Colonic mucosa (tissue), 4 donors: ENCODE results near the gene SIGLEC12. TPM values are rescaled to one million over a fixed set of nuclear protein-coding genes. Genes with fewer than 3 reads are reported as not detected.

ENCODE experiments used
- DNase-seq: peaks from one replicate; pipeline ENCODE4 v3.0.0-alpha.2; 2020
- H3K27ac ChIP-seq: fragments of 200-600 bp; one replicate; pipeline ENCODE4 v1.8.0; 2021
- H3K27me3 ChIP-seq: fragments of 200-600 bp; one replicate; pipeline ENCODE4 v1.8.0; 2021
- H3K36me3 ChIP-seq: fragments of 200-600 bp; one replicate; pipeline ENCODE4 v1.8.0; 2021
- H3K4me1 ChIP-seq: fragments of 200-600 bp; one replicate; pipeline ENCODE4 v1.8.0; 2021; ENCODE audit warnings: mild to moderate bottlenecking
- H3K4me3 ChIP-seq: fragments of 200-600 bp; one replicate; pipeline ENCODE4 v1.8.0; 2021
- H3K9ac ChIP-seq, 2 donors: one replicate each; pipeline ENCODE4 v1.7.0; 2013; ENCODE audit warnings: control low read depth in 2 of 2, low read depth in 2 of 2, low read length in 2 of 2
- H3K9me3 ChIP-seq: fragments of 200-600 bp; one replicate; pipeline ENCODE4 v1.8.0; 2021
- CTCF ChIP-seq: fragments of 200-600 bp; IDR thresholded peaks from one replicate; pipeline ENCODE4 v1.8.0; 2022; ENCODE audit warnings: antibody characterized with exemption, mild to moderate bottlenecking
- intact Hi-C: fragments of 100-400 bp; cut with DNase I; formaldehyde crosslinking; loops from one replicate; pipeline ENCODE4 v1.14.1; 2022
- total RNA-seq, 2 donors: library from RNA; stranded (reverse); fragmentation: NEBNext Ultra II Directional in 1 of 2; extraction: Animal tissue kit (Norgen Biotek cat#: 25700) in 1 of 2; gene quantifications; one replicate each; pipeline ENCODE4 v1.2.1, GENCODE V29; 2021
- donor health status: healthy.
- donor health status: DM: no; HTN: no; CAD: no.
- donor health status: DM: no; HTN: no; CAD: no.

The SIGLEC12 gene
- total RNA-seq, 2 donors from 2014 or later: 0.15 to 0.35 TPM

GRCh38 chr19:51471527-51471926, 30.1 kb downstream of the SIGLEC12 start:
- intact Hi-C loops: loop anchor here (5.0 kb wide), 2 partner anchors 41 to 186 kb away; no protein-coding TSS in a partner anchor
- Histone ChIP-seq H3K9me3 (no peaks in the 10 kb centered on the region), H3K9ac (no peak overlapping the region)

GRCh38 chr19:51470966-51471365, 30.6 kb downstream of the SIGLEC12 start:
- no peak overlapping the region for H3K27ac ChIP-seq
- TF ChIP-seq CTCF: no peak
- DNase-seq: no peak
- no peaks in the 10 kb centered on the region for H3K36me3 ChIP-seq
- H3K4me3 ChIP-seq: no peak overlapping the region
- H3K9ac ChIP-seq: no peak overlapping the region
- no peaks in the 10 kb centered on the region for H3K27me3 ChIP-seq
- no peaks in the 10 kb centered on the region for H3K9me3 ChIP-seq
- no peaks in the 10 kb centered on the region for H3K4me1 ChIP-seq
- intact Hi-C loops: loop anchor here (5.0 kb wide), 2 partner anchors 41 to 186 kb away; no protein-coding TSS in a partner anchor

More at GRCh38 chr19:51471527-51471926, 30.1 kb downstream of the SIGLEC12 start:
- no peak overlapping the region for H3K27ac ChIP-seq
- no peak for TF ChIP-seq CTCF
- no peaks in the 10 kb centered on the region for H3K36me3 ChIP-seq
- H3K27me3 ChIP-seq: no peaks in the 10 kb centered on the region
- H3K4me1 ChIP-seq: no peaks in the 10 kb centered on the region
- no peak for DNase-seq
- no peak overlapping the region for H3K4me3 ChIP-seq

- no peak for TF ChIP-seq CTCF
- no peak for DNase-seq
- no peak overlapping the region for H3K9ac ChIP-seq
- H3K27me3 ChIP-seq: no peaks in the 10 kb centered on the region
- H3K27ac ChIP-seq: no peak overlapping the region
- no peaks in the 10 kb centered on the region for H3K36me3 ChIP-seq
- H3K4me1 ChIP-seq: no peaks in the 10 kb centered on the region
- H3K9me3 ChIP-seq: no peaks in the 10 kb centered on the region
- intact Hi-C loops: loop anchor here (5.0 kb wide), 2 partner anchors 43 to 188 kb away; no protein-coding TSS in a partner anchor
- H3K4me3 ChIP-seq: no peak overlapping the region
Measured at GRCh38 chr19:51469629-51470028, 32.0 kb downstream of the SIGLEC12 start.

- Histone ChIP-seq H3K36me3 (no peaks in the 10 kb centered on the region), H3K9me3 (no peaks in the 10 kb centered on the region), H3K27ac (no peak overlapping the region), H3K9ac (no peak overlapping the region), H3K4me3 (no peak overlapping the region), H3K27me3 (no peaks in the 10 kb centered on the region), H3K4me1 (no peaks in the 10 kb centered on the region)
- no peak for TF ChIP-seq CTCF
- DNase-seq: no peak
- intact Hi-C loops: no loop called here
Measured at GRCh38 chr19:51469162-51469561, 32.4 kb downstream of the SIGLEC12 start.

GRCh38 chr19:51468545-51468920, 33.1 kb downstream of the SIGLEC12 start:
- H3K27ac ChIP-seq: no peak overlapping the region
- no peaks in the 10 kb centered on the region for H3K27me3 ChIP-seq
- no peaks in the 10 kb centered on the region for H3K9me3 ChIP-seq
- H3K4me1 ChIP-seq: no peaks in the 10 kb centered on the region
- no peak overlapping the region for H3K9ac ChIP-seq
- DNase-seq: no peak
- TF ChIP-seq CTCF: no peak
- H3K4me3 ChIP-seq: no peak overlapping the region
- H3K36me3 ChIP-seq: no peaks in the 10 kb centered on the region
- intact Hi-C loops: no loop called here
